ENCODE measurements around the gene F11. TPM values are rescaled to one million over a fixed set of nuclear protein-coding genes. Genes with fewer than 3 reads are reported as not detected.
"Not testable (repeated sequence)": the region's sequence is repeated elsewhere in the genome, so short reads cannot be mapped to it uniquely, and the experiment has no call there.

F11 gene
- total RNA-seq, 2 donors from 2014 or later = not detected

DNA sequence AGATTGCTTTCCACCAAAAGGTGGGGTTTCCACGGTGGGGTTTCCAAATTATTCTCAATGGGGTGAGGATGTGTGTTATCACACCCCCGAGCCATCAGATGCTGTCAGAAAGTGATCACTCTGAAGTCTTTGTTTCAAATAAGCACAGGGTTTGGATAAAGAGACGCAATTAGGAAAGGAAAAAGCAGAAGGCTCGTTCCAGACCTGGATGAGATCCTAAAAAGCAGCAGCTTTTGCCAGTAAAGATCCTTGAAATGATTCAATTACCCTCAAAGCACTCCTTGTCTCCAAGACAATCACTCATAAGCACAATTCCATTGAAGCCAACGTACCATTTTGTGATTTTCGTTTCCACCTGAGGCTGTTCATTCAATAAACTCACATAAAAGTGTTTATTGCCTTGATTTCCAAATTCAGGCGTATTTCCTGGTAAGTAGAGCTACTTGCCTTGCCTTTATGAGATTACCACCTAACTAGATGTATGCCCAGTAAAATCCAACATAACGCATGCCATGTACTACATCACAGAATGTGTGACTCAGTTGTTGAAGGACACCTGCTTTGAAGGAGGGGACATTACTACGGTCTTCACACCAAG, 5.2 kb downstream of the F11 start:
- Mint-ChIP-seq H3K4me3 (no peak overlapping the region), H3K27ac (no peak overlapping the region), H3K4me1 (peaks cover 8% of the 10 kb centered on the region), H3K27me3 (ENCODE audit: insufficient read depth) (no peaks in the 10 kb centered on the region), H3K36me3 (ENCODE audit: low read depth) (no peaks in the 10 kb centered on the region), H3K9me3 (no peaks in the 10 kb centered on the region)
- H3K27ac ChIP-seq (ENCODE audit: low read depth, low read length) = no peak overlapping the region
- H3K4me3 ChIP-seq (ENCODE audit: low read length) = no peak overlapping the region
- 88 to 98% methylated on average over 7 to 9 of the region's 9 CpGs for WGBS, 2 experiments (ENCODE audit: insufficient coverage in 1 of 2, insufficient read length in 1 of 2)
- TF ChIP-seq, protein P1, sequence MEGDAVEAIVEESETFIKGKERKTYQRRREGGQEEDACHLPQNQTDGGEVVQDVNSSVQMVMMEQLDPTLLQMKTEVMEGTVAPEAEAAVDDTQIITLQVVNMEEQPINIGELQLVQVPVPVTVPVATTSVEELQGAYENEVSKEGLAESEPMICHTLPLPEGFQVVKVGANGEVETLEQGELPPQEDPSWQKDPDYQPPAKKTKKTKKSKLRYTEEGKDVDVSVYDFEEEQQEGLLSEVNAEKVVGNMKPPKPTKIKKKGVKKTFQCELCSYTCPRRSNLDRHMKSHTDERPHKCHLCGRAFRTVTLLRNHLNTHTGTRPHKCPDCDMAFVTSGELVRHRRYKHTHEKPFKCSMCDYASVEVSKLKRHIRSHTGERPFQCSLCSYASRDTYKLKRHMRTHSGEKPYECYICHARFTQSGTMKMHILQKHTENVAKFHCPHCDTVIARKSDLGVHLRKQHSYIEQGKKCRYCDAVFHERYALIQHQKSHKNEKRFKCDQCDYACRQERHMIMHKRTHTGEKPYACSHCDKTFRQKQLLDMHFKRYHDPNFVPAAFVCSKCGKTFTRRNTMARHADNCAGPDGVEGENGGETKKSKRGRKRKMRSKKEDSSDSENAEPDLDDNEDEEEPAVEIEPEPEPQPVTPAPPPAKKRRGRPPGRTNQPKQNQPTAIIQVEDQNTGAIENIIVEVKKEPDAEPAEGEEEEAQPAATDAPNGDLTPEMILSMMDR (conservative IDR thresholded peaks at IDR 0.05) = no peak
- no peaks in the 10 kb centered on the region for H3K27me3 ChIP-seq (ENCODE audit: control insufficient read depth, insufficient read depth, low read length, poor library complexity, severe bottlenecking)
- H3K4me1 ChIP-seq (ENCODE audit: control insufficient read depth, insufficient read depth, low read length) = no peaks in the 10 kb centered on the region
- H3K36me3 ChIP-seq (ENCODE audit: control insufficient read depth, insufficient read depth, low read length) = no peaks in the 10 kb centered on the region
- no peak for DNase-seq
- H3K9ac ChIP-seq (ENCODE audit: extremely low read depth, low read length, poor library complexity, severe bottlenecking) = no peak overlapping the region
- no peaks in the 10 kb centered on the region for H3K9me3 ChIP-seq (ENCODE audit: control insufficient read depth, low read length)

DNA sequence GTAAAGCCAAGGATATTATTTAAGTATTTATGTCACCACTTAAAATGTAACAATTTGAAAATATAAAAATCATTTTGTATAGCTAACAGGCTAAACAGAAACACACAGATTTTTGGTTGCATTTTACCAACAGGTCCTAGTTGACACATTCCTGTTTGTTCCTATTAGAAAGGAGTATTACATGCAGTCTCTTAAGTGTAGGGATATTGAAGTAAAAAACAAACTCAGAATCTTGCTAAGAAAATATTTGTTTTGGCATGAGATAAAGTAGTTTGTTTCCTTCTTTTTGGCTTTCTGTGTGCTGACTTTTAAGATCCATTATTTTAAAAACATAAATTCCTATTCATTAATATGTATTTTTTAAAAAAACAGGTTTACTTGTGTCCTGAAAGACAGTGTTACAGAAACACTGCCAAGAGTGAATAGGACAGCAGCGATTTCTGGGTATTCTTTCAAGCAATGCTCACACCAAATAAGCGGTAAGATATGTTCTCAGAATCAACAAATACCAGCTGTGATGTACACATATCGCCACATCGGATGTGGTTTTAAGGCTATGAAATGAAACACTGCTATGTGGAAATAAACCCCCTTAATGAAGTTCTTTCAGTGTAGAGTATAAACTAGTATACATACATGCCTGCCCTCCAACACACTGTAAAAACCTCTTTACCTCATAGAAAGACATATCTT, 6.9 kb downstream of the F11 start:
- Mint-ChIP-seq H3K27ac (no peak overlapping the region), H3K36me3 (ENCODE audit: low read depth) (no peaks in the 10 kb centered on the region), H3K9me3 (no peaks in the 10 kb centered on the region), H3K27me3 (ENCODE audit: insufficient read depth) (no peaks in the 10 kb centered on the region), H3K4me1 (no peaks in the 10 kb centered on the region), H3K4me3 (no peak overlapping the region)
- Histone ChIP-seq H3K36me3 (ENCODE audit: control insufficient read depth, insufficient read depth, low read length) (no peaks in the 10 kb centered on the region), H3K9me3 (ENCODE audit: control insufficient read depth, low read length) (no peaks in the 10 kb centered on the region), H3K9ac (ENCODE audit: extremely low read depth, low read length, poor library complexity, severe bottlenecking) (no peak overlapping the region), H3K27me3 (ENCODE audit: control insufficient read depth, insufficient read depth, low read length, poor library complexity, severe bottlenecking) (no peaks in the 10 kb centered on the region), H3K4me1 (ENCODE audit: control insufficient read depth, insufficient read depth, low read length) (no peaks in the 10 kb centered on the region), H3K4me3 (ENCODE audit: low read length) (no peak overlapping the region), H3K27ac (ENCODE audit: low read depth, low read length) (no peak overlapping the region)
- WGBS, 2 experiments (ENCODE audit: insufficient coverage in 1 of 2, insufficient read length in 1 of 2) = 97 to 100% methylated on average over 3 to 4 of the region's 4 CpGs
- TF ChIP-seq, protein P1 (conservative IDR thresholded peaks at IDR 0.05) = no peak
- no peak for DNase-seq

DNA sequence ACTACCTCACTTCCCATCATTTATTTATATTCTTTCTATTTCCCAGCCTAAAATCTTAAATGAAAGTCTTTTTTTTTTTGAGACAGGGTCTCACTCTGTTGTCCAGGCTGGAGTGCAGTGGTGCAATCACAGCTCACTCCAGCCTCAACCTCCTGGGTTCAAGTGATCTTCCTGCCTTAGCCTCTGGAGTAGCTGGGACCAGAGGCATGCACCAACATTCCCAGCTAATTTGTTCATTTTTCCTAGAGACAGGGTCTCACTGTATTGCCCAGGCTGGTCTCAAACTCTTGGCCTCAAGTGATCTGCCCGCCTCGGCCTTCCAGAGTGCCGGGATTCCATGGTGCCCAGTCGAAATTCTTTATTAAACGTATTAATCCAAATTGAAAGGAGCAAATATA, 7.4 kb downstream of the F11 start:
- not testable (repeated sequence) for H3K4me3 Mint-ChIP-seq
- 96 to 100% methylated on average over 4 to 5 of the region's 5 CpGs for WGBS, 2 experiments (ENCODE audit: insufficient coverage in 1 of 2, insufficient read length in 1 of 2)

More for the DNA sequence above, 7.4 kb downstream of the F11 start:
- H3K27ac Mint-ChIP-seq; H3K36me3 ChIP-seq (ENCODE audit: control insufficient read depth, insufficient read depth, low read length); H3K9me3 ChIP-seq (ENCODE audit: control insufficient read depth, low read length); H3K27me3 Mint-ChIP-seq (ENCODE audit: insufficient read depth); H3K4me1 Mint-ChIP-seq; H3K4me1 ChIP-seq (ENCODE audit: control insufficient read depth, insufficient read depth, low read length); H3K9me3 Mint-ChIP-seq; H3K9ac ChIP-seq (ENCODE audit: extremely low read depth, low read length, poor library complexity, severe bottlenecking); DNase-seq; H3K4me3 ChIP-seq (ENCODE audit: low read length); H3K27ac ChIP-seq (ENCODE audit: low read depth, low read length); H3K36me3 Mint-ChIP-seq (ENCODE audit: low read depth); H3K27me3 ChIP-seq (ENCODE audit: control insufficient read depth, insufficient read depth, low read length, poor library complexity, severe bottlenecking): not testable (repeated sequence)

Measured in endodermal cell (in vitro differentiated cells).